GM19463 (cell line): ENCODE data around the gene BAG2.

ENCODE experiments used
- ATAC-seq: cut with Tn5 transposase; IDR thresholded peaks from one replicate; pipeline ENCODE4 v1.9.1; 2021; ENCODE audit warnings: mild to moderate bottlenecking, moderate library complexity; ENCODE audit not compliant: unreplicated experiment

BAG2 gene

GRCh38 chr6:57173886-57174510 is 1.9 kb downstream of the BAG2 start:
- ATAC-seq: no peak

DNA sequence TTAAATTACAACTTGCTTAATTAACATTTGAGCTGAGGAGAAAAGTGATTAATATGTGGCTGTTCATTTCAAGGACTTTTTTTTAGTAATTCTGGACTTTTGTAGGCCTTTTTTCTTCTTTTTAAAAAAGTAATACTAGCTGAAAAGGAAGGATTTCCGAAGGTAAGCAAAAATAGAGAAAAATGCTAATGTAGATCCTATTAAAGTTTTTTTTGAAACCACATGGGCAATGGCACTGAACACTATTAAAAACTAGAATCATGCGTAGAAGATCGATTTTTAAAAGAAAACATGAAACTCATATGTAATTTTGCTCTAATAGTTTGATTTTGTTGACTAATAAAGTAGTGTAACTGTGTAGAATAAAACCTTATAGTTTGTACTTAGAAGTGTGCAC is 2.4 kb downstream of the BAG2 start:
- ATAC-seq: no peak

DNA sequence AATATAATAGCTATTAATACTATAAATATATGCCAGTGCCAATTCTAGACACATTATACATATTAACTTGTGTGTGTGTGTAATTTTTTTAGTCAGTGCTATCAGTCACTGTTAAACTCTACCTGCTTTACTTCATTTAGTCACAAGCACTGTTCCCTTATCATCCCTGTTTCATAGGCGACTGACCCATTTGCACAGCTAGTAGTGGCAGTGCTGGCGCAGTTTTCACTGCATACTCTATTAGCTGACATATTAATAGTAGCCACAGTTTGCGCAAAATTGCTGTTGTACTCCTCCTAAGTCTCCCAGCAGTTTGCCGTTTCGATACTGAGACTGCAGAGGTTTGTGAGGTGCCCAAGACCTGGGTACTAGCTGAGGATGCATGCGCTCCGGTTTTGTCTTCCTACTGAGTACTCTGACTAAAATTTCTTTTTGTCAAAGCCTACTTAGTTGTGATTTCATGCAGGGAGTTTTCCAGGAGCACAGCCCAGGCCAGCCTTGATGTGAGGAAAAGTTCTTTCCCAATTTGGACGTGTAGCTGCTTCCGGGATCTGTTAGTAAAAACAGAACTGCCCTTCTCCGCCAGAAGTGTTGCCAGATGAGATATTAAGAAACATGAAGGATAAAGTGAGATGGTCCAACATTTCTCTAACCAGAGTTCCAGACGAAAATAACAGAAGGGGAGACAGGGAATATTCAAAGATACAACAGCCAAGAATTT is 5.6 kb downstream of the BAG2 start:
- no peak for ATAC-seq

DNA sequence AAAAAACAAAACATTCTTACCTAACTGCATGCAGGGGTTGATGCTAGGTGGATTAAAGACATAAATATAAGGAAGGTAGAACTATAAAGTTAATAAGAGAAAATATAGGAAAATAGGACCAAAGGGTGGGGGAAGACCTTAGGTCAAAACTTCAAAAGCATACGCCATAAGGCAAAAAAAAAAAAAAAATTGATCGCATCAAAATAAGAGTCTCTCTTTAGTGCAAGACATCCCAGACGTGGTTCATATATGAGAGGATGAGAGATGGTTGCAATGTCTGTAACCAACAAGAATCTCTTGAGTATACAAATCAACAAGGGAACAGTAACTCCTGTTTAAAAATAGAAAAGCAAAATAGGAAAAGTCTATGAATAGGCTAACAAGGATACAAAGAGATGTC is 8.5 kb downstream of the BAG2 start:
- no peak for ATAC-seq

- no peak for ATAC-seq
Observed at GRCh38 chr6:57182017-57182432, 9.9 kb downstream of the BAG2 start.

DNA sequence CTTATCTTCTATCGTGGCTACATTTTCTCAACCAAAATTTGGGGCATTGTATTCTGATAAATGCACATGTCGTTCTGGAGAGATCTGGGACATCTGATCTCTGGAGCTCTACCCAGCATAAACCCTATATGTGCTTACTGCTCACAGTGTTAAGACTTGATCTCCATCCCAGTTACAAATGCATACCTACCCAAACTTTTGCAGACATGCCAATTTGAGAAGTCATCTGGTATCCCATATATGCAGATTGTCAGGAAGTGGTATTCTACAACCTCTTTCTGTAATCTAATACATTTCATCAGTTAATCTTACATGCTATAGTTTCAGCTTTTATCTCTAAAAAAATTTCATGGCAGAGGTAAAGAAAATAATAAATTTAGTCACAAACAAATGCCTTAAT is 11.2 kb downstream of the BAG2 start:
- ATAC-seq: no peak

GRCh38 chr6:57190140-57190539 is 18.0 kb downstream of the BAG2 start:
- ATAC-seq: no peak

DNA sequence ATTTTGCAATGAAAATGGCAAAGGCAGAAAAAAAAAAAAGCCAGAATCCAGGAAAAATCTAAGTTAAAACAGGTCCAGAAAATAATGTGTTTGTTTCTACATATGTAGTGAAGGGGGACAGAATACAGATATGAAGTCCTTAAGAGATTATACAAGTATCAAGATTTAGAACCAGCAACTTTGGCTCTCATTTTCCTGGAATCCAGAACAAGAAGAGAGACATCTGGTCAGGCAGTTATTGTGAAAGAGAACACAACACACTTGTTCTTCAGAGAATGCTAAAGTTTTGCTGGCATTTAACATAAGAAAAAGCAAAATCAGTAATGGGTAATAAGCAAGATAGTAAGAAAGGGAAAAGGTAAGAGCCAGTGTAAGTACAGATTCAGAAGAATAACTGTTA is 21.1 kb downstream of the BAG2 start:
- no peak for ATAC-seq

DNA sequence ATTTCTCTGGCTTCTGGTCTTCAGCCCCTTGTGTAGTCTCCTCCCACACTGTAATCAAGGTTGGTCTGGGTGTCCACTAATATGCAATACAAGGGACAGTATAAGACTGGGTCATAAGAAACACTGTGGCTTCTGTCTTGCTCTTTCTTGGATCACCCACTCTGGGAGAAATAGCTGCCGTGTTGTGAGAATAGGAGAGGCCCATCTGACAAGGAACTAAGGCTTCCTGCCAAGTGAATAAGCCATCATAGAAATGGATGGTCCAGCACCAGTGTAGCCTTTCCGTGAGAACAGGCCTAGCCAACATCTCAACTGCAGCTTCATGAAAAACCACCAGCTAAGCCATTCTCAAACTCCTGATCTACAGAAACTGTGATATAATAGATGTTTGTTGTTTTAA is 23.3 kb downstream of the BAG2 start:
- no peak for ATAC-seq

DNA sequence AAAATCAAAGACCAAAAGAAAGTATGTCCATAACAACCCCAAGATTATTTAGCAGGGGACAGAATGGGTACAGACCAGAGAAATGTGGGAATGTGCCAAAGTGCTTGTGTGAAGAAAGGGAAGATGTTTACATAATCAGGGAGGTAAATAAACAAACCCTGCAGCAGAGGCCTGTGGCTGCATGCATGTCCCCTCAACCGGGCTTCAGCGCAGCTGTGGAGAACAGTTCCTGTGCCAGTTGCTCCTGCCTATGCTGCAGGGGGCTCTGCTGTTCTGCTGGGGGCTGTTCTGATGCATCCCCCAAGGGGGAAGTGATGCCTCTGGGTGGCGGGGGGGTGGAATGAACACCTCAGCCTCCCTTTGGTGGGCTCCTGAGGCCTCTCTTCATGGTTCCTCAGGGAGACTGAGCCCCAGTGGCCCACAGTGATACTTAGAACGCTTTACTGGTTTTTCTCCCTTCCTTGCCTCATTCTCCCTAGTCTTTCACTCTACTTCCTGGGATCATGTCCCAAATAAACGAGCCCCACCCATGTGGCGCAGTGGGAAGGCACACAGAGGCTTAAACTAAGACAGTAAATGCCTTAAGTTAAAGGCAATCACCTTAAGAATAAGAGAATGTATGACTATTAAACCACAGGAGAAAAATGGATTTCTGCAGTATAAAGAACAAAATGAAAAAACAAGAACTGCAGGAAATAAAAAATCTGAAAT is 27.0 kb downstream of the BAG2 start:
- ATAC-seq: no peak

- no peak for ATAC-seq
Observed at GRCh38 chr6:57201718-57202117, 29.6 kb downstream of the BAG2 start.

GRCh38 chr6:57205550-57206328 is 33.6 kb downstream of the BAG2 start:
- peak; percentile 56 for ATAC-seq

DNA sequence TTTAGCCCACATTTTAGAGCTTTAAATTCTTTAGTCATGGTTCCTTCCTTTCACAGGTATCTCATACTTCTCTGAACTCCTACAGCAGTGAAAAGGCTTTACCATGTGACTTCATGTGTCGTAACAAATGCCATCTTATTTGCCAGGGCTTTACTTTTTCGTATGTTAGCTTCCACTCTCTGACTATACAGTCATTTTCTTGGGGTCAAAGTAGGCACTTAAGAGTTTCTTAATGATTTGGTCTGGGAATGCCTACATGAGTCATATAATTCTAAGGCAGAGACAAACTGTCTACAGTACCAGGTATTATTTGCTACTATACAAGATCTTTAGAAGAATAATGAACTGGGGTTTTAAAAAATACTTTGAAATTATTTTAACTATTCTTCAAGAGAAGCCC is 35.0 kb downstream of the BAG2 start:
- ATAC-seq: no peak

GRCh38 chr6:57207872-57208271 is 35.7 kb downstream of the BAG2 start:
- no peak for ATAC-seq

- ATAC-seq: no peak
Observed at GRCh38 chr6:57209030-57209429, 36.9 kb downstream of the BAG2 start.

GRCh38 chr6:57210060-57210459 is 37.9 kb downstream of the BAG2 start:
- ATAC-seq: no peak

- no peak for ATAC-seq
Observed at GRCh38 chr6:57215260-57215659, 43.1 kb downstream of the BAG2 start.

- ATAC-seq: no peak
Observed at GRCh38 chr6:57216235-57217101, 44.3 kb downstream of the BAG2 start.

DNA sequence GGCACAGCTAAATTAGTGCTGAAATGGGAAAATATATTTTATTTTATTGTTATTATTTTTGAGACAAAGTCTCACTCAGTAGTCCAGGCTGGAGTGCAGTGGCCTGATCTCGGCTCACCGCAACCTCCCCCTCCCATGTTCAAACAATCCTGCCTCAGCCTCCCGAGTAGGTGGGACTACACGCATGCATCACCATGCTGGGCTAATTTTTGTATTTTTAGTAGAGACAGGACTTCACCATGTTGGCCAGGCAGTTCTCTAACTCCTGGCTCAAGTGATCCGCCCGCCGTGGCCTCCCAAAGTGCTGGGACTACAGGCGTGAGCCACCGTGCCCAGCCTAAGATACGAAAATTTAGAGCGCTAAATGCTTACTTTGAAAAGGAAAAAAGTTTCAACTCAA is 45.1 kb downstream of the BAG2 start:
- no peak for ATAC-seq

- no peak for ATAC-seq
Observed at GRCh38 chr6:57220083-57220703, 48.1 kb downstream of the BAG2 start.
